GM10248 (cell line): Measurements from ENCODE around the gene COX15.

ENCODE experiments used
- CTCF ChIA-PET: fragments of 300-600 bp; sonication (Branson Sonifier 250); formaldehyde crosslinking; extraction: SDS; loops from one replicate; lab custom pipeline; 2021; ENCODE audit warnings: antibody characterized with exemption; lab: Yijun Ruan, JAX
- POLR2A ChIA-PET: fragments of 350-650 bp; sonication (Branson Sonifier 250); formaldehyde crosslinking; extraction: SDS; loops from one replicate; lab custom pipeline; 2020; ENCODE audit warnings: antibody characterized with exemption; lab: Yijun Ruan, JAX
- DNase-seq: peaks from one replicate; pipeline ENCODE4 v3.0.0; 2012; ENCODE audit errors: extremely low spot score
- TF ChIP-seq, protein P1 (sequence below): IDR thresholded peaks from 2 replicates; pipeline ENCODE4 v1.5.1; 2012; ENCODE audit warnings: mild to moderate bottlenecking, low read depth; ENCODE audit errors: extremely low read depth, missing control alignments, control extremely low read depth

Gene COX15

GRCh38 chr10:99768556-99768955 is 36.6 kb upstream of the COX15 start:
- CTCF ChIA-PET = interaction anchor here (0.6 to 1.2 kb wide), 3 partner anchors 13 to 278 kb away, joined by 3 to 4 read pairs (median 3); no protein-coding TSS in a partner anchor

GRCh38 chr10:99767901-99768300 is 36.0 kb upstream of the COX15 start:
- ChIA-PET CTCF (interaction anchor here (1.0 to 1.2 kb wide), 2 partner anchors 13 to 279 kb away, joined by 3 to 4 read pairs; no protein-coding TSS in a partner anchor), POLR2A (no interaction called here)
- DNase-seq = no peak
- TF ChIP-seq, protein P1, sequence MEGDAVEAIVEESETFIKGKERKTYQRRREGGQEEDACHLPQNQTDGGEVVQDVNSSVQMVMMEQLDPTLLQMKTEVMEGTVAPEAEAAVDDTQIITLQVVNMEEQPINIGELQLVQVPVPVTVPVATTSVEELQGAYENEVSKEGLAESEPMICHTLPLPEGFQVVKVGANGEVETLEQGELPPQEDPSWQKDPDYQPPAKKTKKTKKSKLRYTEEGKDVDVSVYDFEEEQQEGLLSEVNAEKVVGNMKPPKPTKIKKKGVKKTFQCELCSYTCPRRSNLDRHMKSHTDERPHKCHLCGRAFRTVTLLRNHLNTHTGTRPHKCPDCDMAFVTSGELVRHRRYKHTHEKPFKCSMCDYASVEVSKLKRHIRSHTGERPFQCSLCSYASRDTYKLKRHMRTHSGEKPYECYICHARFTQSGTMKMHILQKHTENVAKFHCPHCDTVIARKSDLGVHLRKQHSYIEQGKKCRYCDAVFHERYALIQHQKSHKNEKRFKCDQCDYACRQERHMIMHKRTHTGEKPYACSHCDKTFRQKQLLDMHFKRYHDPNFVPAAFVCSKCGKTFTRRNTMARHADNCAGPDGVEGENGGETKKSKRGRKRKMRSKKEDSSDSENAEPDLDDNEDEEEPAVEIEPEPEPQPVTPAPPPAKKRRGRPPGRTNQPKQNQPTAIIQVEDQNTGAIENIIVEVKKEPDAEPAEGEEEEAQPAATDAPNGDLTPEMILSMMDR = no peak

More at GRCh38 chr10:99768556-99768955, 36.6 kb upstream of the COX15 start:
- DNase-seq = no peak
- POLR2A ChIA-PET = no interaction called here
- TF ChIP-seq, protein P1 = no peak

- peak; percentile 38 for DNase-seq
- POLR2A ChIA-PET = no interaction called here
- CTCF ChIA-PET = interaction anchor here (1.0 kb wide), 1 partner anchor 19 kb away, joined by 3 read pairs; no protein-coding TSS in a partner anchor
- TF ChIP-seq, protein P1 = no peak
Observed at GRCh38 chr10:99766302-99766681, 34.4 kb upstream of the COX15 start.

- ChIA-PET POLR2A (no interaction called here), CTCF (interaction anchor here (1.0 kb wide), 1 partner anchor 19 kb away, joined by 3 read pairs; no protein-coding TSS in a partner anchor)
- TF ChIP-seq, protein P1 = no peak
- DNase-seq = peak; percentile 48
Observed at GRCh38 chr10:99765672-99766301, 33.9 kb upstream of the COX15 start.

DNA sequence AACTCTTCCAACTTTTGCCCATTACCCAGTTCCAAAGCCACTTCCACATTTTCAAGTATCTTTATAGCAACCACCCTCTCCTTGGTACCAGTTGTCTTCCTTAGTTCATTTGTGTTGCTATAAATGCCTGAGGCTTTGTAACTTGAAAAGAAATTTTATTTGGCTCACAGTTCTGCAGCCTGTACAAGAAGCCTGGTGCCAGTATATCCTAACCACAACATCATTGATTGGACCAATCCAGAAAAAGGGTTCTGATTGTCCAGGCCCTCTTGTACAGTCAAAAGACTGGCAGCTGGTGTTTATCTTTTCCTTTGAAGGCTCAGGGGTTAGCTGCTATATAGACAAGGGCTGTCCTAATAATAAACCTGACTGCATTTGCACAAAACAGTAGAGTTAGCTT is 29.4 kb upstream of the COX15 start:
- POLR2A ChIA-PET = no interaction called here
- TF ChIP-seq, protein P1 = no peak
- CTCF ChIA-PET = interaction anchor here (1.5 kb wide), 1 partner anchor 22 kb away, joined by 3 read pairs; no protein-coding TSS in a partner anchor
- DNase-seq = no peak

DNA sequence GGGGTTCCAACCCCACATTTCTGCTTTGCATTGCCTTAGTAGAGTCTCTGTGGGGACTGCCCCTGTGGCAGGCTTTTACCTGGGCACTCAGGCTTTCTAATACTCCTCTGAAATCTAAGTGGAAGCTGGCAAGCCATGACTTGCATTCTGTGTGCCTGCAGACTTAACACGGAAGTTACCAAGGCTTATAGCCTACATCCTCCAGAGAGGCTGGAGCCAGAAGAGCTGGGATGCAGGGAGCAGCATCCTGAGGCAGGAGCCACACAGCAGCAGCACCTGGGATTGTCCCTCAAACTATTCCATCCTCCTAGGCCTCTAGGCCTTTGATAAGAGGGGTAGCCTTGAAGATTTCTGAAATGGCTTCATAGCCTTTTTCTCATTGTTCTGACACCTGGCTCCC is 28.4 kb upstream of the COX15 start:
- no peak for DNase-seq
- CTCF ChIA-PET = interaction anchor here (1.1 to 1.5 kb wide), 2 partner anchors 21 to 85 kb away, joined by 3 read pairs; no protein-coding TSS in a partner anchor
- TF ChIP-seq, protein P1 = no peak
- POLR2A ChIA-PET = no interaction called here
